Fibroblast of skin of right quadriceps (primary cell): ENCODE data around the gene TMEM43.

Experiments used
- DNase-seq: peaks from one replicate; pipeline ENCODE4 v3.0.0-alpha.2; 2013

The TMEM43 gene

GRCh38 chr3:14152963-14153355 lies 28.1 kb downstream of the TMEM43 start:
- DNase-seq, result no peak

DNA sequence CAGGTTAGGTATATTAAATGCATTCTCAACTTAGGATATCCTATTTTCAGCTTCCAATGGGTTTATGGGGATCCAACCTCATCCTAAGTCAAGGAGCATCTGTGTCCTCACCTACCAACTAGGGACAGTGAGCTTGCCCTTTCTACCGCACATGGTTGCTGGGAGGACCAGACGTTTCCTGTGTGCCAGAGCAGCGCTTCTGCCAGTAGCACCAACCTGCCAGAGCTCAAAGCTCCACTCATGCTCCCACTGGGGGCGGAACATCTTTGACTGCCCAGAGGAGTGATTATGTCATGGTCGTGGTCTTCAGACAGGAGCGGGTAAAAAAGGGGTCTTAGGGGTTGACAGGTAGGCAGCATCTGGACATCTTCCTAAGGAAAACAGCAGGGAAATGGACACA lies 28.8 kb downstream of the TMEM43 start:
- DNase-seq, result no peak

GRCh38 chr3:14154276-14154675 lies 29.4 kb downstream of the TMEM43 start:
- no peak for DNase-seq

- DNase-seq, result no peak
Measured at GRCh38 chr3:14154895-14155440, 30.1 kb downstream of the TMEM43 start.

DNA sequence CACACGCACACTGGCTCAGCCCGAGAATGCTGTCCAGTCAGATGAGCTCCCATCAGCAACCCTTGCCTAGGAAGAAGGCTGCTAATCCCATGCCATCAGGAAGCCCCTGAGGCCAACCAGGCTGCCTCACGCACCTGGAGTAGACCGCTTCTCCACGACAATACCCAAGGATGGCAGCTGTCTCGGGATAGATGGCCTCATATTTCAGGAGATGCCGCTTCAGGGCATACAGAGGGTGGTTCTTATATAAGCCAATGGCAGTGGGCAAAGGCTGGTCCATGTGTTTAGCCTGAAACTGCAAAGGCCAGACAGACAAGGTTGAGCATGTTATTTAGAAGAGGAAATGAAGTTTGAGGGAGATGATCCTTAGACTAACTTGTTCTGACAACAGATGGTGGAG lies 31.3 kb downstream of the TMEM43 start:
- no peak for DNase-seq

- no peak for DNase-seq
Measured at GRCh38 chr3:14156843-14157561, 32.1 kb downstream of the TMEM43 start.

GRCh38 chr3:14157951-14158350 lies 33.1 kb downstream of the TMEM43 start:
- DNase-seq, result no peak

- no peak for DNase-seq
Measured at GRCh38 chr3:14158370-14158769, 33.5 kb downstream of the TMEM43 start.

DNA sequence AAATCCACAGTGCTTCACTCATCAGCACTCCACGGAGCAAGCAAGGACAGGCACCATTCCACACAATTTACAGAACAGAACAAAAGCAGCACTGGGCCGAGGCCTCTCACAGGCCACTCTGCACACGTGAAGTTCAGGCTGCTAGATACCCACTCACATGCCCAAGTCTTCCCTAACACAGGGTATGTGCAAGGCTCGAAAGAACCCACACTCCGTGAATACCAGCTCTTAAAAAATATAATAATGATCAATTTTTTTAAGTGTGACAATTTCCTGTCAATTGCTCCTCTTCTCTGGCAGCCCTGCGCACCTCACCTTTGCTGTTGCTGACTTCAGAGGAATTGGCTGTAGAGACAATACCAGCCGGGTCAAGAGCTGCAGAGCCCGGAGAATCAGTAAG lies 34.6 kb downstream of the TMEM43 start:
- no peak for DNase-seq

DNA sequence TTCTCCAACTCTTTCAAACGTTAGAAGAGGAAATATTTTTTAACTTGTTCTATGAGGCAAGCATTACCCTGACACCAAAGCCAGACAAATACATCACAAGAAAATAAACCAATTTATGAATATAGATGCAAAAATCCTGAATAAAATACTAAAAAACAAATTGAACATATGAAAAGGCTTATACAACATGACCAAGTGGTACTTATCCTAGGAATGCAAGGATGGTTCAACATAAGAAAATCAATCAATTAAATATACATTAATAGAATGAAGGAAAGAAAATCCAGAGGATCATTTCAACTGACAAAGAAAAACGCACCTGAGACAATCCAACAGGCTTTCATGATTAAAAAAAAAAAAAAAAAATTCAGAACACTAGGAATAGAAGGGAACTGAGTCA lies 36.4 kb downstream of the TMEM43 start:
- DNase-seq, result no peak

- no peak for DNase-seq
Measured at GRCh38 chr3:14162178-14162577, 37.3 kb downstream of the TMEM43 start.

- DNase-seq, result no peak
Measured at GRCh38 chr3:14166877-14167603, 42.2 kb downstream of the TMEM43 start.

- DNase-seq, result no peak
Measured at GRCh38 chr3:14169435-14169834, 44.6 kb downstream of the TMEM43 start.

DNA sequence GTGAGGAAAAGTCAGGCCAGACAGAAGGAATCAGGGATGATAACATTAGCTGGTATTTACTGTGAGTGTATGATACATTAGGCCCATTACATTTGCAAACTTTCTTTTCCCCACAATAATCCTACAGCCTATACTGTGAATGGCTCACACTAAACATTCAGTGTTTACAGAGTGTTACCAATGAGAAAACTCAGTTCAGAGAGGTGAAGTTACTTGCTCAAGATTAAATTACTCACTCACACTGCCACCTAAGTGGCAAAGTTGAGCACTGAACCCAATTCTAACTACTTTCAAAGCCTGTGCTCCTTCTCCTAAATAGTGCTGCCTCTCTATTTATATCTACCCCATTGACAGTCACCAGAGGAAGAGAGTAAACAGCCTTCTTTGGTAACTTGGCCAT lies 45.0 kb downstream of the TMEM43 start:
- no peak for DNase-seq

- DNase-seq, result peak; percentile 91
Measured at GRCh38 chr3:14170531-14171159, 45.8 kb downstream of the TMEM43 start.

DNA sequence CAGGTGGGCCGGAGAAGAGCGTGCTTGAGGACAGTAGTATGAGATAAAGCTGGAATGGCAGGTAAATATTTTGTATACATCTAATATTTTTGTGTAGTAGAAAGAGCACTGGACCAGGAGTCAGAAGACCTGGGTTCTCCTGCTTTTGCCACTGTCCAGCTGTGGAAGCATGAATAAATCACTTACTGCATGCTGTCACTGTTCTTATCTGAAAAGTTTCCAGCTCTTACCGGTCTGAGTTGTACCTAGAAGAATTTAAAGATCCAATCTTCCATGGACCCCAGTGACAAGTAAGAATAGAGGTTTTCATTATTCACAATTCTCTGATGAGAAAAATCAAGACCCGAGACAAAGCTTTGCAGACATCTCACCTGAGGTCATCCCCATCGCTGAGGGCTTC lies 47.6 kb downstream of the TMEM43 start:
- DNase-seq, result no peak

DNA sequence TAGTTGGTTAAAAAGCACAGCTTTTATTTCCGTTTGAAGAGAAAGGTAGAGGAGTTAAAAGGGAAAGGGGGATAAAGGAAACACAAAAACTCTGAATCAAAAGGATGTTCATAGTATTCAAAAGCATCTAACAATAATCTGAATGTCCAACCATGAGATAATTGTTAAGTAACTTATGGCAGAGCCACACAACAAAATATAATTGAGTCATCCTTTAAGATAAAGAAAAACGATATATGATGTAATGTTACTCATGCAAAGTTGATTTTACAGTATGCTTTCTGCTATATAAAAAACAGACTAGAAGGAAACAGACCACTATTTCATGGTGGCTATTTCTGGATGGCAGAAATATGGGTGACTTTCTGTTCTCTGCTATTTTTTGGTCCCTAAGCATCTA lies 49.6 kb downstream of the TMEM43 start:
- DNase-seq, result no peak

- peak; percentile 73 for DNase-seq
Measured at GRCh38 chr3:14175383-14176037, 50.7 kb downstream of the TMEM43 start.

GRCh38 chr3:14177580-14178246 lies 52.9 kb downstream of the TMEM43 start:
- DNase-seq, result no peak

DNA sequence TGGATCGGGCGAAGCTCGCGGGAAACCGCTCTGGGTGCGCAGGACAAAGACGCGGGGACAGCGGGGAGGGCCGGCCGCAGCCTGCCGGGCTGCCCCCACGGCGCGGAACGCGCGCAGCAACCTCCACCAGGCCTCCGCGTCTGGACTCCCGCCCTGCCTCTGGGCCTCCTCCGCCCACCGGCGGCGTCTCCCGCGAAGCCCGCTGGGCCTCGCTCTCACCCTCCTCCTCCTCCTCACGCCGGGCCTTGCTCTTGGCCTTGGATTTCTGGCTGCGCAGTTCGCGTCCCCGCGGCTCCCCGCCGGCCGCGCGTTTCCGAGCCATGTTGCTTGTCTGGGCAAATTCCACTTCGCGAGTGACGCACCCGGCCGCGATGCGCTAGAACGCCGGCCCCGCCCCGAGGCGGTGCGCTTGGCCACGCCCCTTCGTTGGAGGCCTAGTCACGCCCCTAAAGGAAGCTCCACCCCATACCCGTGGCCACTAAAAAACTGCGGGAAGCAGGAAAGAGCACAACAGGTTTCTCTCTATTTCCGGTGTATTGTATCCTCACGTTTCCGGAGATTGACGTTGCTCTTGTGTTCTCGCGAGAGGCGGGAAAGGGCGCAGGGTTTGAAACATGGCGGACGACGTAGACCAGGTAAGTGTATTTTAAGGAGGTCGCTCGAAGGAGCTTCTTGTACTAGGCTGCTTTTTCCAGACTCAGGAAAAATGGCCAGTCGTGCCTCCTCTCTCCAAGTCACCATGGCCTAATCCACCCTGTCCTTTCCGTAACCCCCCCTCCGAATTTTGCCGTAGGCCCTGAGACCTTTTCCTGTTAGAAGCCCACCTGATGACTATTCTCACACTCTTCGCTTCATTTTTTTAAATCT lies 53.6 kb downstream of the TMEM43 start, which contains the start of the genes LSM3 and XPC:
LSM3 (plus strand) TSS at position 571 of the 867 bp plus-strand sequence; CDS start at position 615, 44 bp downstream.
XPC (minus strand) TSS at position 355 of the 867 bp plus-strand sequence; CDS start at position 322, 33 bp downstream.
- DNase-seq, result peak; percentile 99

DNA sequence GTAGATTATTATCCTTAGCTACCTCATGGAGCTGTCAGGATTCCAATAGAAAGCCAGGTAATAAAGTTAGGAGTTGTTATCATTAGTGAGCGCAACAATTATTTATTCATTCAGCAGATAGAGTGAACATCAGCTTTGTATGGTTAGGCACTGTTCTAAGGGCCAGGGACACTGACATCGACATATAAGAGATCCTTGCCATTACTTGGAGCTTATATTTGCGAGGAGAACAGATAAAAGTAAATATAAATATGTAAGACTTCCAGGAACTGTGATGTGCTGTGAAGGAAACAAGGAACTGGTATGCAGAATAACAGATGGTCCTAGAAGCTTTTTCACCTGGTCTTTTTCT lies 54.2 kb downstream of the TMEM43 start:
- no peak for DNase-seq

- DNase-seq, result no peak
Measured at GRCh38 chr3:14179795-14180194, 54.9 kb downstream of the TMEM43 start.
